ENCODE results near the gene POLRMT.

DNA sequence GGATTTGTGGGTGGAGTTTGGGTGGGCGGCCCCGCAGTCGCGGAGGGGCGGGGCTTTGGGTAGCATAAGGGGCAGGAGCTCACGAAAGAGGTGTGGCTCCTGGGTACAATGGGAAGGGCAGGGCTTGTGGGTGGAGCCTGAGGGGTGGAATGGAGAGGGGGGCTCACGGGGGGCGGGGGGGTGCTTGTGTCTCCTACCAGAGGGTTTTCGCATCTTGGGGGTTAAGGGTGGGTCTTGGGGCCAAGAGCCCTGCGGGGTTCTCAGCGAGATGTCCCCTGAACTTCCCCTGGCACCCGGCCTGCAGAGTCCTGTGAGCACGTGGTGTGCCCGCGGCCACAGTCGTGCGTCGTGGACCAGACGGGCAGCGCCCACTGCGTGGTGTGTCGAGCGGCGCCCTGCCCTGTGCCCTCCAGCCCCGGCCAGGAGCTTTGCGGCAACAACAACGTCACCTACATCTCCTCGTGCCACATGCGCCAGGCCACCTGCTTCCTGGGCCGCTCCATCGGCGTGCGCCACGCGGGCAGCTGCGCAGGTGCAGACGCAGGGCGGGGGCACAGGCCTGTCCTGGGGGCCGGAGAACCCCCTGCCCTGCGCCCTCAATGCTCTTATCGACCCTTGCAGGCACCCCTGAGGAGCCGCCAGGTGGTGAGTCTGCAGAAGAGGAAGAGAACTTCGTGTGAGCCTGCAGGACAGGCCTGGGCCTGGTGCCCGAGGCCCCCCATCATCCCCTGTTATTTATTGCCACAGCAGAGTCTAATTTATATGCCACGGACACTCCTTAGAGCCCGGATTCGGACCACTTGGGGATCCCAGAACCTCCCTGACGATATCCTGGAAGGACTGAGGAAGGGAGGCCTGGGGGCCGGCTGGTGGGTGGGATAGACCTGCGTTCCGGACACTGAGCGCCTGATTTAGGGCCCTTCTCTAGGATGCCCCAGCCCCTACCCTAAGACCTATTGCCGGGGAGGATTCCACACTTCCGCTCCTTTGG is 48.0 kb upstream of the POLRMT start:
- TF ChIP-seq, protein P1, sequence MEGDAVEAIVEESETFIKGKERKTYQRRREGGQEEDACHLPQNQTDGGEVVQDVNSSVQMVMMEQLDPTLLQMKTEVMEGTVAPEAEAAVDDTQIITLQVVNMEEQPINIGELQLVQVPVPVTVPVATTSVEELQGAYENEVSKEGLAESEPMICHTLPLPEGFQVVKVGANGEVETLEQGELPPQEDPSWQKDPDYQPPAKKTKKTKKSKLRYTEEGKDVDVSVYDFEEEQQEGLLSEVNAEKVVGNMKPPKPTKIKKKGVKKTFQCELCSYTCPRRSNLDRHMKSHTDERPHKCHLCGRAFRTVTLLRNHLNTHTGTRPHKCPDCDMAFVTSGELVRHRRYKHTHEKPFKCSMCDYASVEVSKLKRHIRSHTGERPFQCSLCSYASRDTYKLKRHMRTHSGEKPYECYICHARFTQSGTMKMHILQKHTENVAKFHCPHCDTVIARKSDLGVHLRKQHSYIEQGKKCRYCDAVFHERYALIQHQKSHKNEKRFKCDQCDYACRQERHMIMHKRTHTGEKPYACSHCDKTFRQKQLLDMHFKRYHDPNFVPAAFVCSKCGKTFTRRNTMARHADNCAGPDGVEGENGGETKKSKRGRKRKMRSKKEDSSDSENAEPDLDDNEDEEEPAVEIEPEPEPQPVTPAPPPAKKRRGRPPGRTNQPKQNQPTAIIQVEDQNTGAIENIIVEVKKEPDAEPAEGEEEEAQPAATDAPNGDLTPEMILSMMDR (IDR thresholded peaks at IDR 0.05): no peak
- TF ChIP-seq ZFX (IDR thresholded peaks at IDR 0.05; ENCODE audit: borderline replicate concordance): no peak
